HG03060 (cell line): ENCODE data around the gene PDCD6IP.
"Not testable (repeated sequence)": the region's sequence is repeated elsewhere in the genome, so short reads cannot be mapped to it uniquely, and the experiment has no call there.

Experiments used
- ATAC-seq: cut with Tn5 transposase; IDR thresholded peaks from one replicate; pipeline ENCODE4 v1.9.1; 2021; ENCODE audit warnings: low read depth, moderate number of reproducible peaks; ENCODE audit not compliant: unreplicated experiment

The PDCD6IP gene

DNA sequence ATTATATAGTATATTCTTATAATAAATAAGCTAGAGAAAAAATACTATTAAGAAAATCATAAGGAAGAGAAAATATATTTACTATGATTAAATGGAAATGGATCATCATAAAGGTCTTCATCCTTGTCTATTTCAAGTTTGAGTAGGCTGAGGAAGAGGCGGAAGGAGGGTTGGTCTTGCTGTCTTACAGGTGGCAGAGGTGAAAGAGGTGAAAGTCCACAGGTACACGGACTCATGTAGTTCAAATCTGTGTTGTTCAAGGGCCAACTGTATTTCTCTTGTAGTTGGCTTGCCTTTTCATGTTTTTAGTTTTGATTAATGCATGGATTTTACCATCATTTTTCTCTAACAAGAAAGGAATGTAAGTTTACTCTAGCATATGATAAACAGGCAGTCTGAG, 41.7 kb downstream of the PDCD6IP start:
- no peak for ATAC-seq

- ATAC-seq: no peak
Measured at GRCh38 chr3:33848624-33849347, 50.4 kb downstream of the PDCD6IP start.

- not testable (repeated sequence) for ATAC-seq
Measured at GRCh38 chr3:33850599-33850998, 52.2 kb downstream of the PDCD6IP start.

GRCh38 chr3:33855407-33855806, 57.0 kb downstream of the PDCD6IP start:
- ATAC-seq: not testable (repeated sequence)

- no peak for ATAC-seq
Measured at GRCh38 chr3:33855884-33856546, 57.6 kb downstream of the PDCD6IP start.

DNA sequence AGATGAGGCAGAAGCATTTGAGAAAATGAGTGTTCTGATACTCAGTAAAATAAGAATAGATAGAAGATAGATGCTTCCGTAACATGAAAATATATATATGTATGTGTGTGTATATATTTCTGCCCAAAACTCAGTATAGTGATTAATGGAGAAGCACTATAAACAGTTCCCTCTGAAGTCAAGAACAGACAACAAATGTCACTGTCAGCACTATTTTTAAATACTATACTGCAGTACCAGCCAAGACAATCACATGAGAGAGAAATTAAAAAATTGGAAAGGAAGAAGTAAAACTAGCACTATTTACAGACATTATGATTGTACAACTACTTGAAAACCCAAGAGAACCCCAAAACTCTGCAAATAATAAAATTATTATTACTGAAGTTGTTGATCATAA, 59.3 kb downstream of the PDCD6IP start:
- not testable (repeated sequence) for ATAC-seq

DNA sequence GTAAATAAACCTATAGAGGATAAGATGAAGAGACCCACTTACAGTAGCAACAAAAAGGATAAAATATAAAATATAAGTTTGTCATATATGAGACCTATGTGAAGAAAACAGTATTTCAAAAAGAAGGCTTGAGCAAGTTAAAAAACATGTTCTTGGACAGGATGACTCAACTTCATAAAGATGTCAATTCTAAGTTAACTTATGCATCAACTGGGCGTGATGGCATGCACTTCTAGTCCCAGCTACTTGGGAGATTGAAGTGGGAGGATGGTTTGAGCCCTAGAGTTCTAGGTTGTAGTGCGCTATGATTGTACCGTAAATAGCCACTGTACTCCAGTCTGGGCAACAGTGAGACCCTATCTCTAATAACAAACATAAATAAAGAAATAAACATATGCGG, 59.7 kb downstream of the PDCD6IP start:
- ATAC-seq: no peak

DNA sequence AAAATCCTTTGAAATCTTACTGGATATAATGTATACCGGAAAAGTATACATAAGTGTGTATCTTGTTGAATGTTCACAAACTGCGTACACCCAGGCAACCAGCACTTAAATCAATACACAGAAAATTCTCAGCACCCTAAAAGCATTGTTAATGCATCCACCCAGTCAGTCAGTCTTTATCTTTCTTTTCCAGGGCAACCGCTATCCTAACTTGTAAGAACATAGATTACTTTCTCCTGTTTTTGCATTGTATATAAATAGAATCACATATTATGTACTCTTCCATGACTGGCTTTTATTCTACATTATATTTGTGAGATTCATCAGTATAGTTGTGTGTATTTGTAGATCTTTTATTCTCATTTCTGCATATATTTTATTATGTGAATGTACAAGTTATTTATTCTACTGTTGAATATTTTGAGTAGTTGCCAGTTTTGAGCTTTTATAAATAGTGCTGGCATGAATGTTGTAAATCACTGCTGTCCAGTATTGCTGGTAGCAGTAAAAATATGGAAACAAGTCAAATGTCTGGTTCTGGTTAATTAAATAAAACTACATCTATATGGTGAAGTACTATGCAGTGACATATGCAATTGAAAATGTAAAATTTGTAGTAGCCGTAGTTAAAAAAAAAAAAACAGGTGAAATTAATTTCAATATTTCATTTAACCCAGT, 62.1 kb downstream of the PDCD6IP start:
- ATAC-seq: no peak

- no peak for ATAC-seq
Measured at GRCh38 chr3:33865133-33865532, 66.7 kb downstream of the PDCD6IP start.

DNA sequence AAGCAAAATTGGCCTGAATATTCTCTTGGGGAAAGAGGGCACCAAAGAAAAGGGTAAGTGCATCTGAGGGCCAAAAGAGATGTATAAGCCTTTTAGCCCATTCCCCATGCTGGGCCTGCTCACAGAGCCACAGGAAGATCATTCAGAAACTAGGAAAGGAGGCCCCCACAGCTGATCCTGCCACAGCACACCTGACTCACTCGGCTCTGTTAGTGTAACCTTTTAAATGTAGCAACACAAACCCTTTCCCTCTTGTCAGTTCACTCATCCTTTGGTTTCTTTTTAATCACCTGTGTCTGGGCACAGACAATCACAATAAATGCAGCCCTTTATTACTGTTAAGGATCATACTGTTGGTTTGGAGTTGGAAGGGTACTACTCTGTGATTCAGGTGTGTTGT, 69.9 kb downstream of the PDCD6IP start:
- no peak for ATAC-seq

- ATAC-seq: no peak
Measured at GRCh38 chr3:33869977-33870376, 71.5 kb downstream of the PDCD6IP start.

GRCh38 chr3:33874815-33875214, 76.4 kb downstream of the PDCD6IP start:
- ATAC-seq: no peak

GRCh38 chr3:33875680-33876079, 77.2 kb downstream of the PDCD6IP start:
- no peak for ATAC-seq

DNA sequence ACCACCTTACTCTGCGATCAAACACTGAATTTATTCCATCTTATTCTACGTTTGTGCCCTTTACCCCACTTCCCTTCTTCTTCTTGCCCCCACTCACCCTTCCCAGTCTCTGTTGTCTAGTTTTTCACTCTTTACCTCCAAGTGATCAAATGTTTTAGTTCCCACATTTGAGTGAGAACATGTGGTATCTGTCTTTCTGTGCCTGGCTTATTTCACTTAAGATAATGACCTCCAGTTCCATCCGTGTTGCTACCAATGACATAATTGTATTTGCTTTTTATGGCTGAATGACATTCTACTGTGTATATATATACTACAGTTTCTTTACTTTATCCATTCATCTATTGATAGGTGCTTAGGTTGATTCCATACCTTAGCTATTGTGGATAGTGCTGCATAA, 78.8 kb downstream of the PDCD6IP start:
- no peak for ATAC-seq

DNA sequence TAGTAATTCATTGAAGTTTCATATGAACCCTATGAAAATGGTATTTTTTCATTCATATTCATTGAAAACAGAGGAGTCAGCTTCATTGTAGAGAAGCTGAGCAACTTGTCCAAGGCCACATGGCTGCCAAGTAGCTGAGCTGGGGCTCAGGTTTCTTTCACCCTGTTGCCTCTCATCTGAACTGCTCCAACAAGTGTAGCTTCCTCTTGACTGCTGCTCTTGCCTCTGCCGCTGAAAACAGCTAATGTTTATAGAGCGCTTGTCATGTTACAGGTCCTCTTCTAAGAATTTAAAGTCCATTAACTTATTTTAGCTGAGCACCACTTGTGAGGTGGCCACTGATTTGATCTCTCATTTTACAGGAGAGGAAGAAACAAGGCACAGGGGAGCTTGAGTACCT, 81.1 kb downstream of the PDCD6IP start:
- ATAC-seq: no peak

DNA sequence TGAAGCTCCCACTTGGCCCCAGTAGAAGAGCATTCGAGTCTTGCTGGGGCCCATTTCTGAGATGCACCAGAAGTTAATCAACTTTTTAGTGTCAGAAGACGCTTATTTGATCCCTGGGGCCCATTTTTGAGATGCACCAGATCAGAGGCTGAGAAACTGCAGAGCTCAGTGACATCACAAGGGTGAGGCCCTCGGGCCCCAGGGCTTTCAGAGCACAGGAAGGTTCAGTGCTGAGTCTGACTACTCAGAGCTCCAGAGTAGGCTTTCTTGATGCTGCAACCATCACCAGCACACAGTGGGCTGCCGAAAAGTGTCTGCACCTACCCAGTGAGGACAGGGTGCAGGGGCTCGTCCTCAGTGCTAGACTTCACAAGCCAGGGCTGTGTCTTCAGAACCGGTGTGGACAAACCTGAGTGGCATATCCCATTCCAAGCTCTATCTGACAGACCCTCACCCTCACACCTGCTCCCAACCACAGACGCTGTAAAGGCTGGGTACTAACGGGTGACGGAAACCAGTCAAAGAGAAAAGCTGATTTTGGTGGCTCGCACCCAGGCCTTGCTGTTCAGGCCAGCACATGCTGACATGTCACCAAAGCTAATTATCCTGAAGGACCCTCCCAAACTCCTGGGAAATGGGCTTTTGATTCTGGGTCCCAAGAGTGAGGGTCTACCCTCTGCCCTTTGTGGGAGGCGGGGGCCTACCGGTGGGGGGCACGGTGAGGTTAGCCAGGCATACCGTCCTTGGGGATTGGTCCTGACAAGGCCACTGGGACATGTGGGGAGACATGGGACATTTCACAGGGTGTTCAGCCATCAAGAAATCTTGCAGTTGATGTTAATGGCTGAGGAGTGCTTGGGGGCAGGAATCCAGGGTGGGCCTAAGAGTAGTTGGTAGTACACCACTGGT, 83.0 kb downstream of the PDCD6IP start:
- ATAC-seq: no peak

GRCh38 chr3:33882296-33882695, 83.9 kb downstream of the PDCD6IP start:
- no peak for ATAC-seq

GRCh38 chr3:33883538-33883950, 85.1 kb downstream of the PDCD6IP start:
- peak; percentile 38 for ATAC-seq

DNA sequence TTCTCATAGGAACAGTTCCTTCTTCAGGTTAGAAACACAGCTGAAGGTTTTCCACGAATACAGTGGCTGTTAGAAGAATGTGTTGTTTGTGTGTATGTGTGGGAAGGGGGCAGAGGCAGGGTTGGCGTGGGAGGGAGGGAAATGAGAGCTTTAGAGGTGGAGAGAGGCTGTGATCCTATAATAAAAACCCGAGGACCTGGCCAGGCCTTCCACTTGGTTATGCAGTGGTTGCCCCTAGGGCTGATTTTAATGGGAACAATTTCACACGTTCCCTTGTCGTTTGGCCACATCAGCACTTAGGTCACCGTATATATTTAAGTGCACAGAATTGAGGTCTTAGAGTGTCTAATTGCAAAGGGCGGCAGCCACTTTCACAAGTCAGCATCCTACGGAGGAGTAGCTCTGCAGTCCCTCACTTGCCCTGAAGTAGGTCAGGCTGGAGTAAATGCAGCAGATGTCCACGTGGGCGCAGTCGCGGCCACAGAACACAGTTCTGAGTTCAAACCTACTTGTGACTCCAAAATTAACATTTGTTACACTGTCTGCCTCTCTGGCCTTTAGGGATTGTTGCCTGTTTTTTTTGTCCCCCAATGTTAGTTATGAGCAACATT, 85.6 kb downstream of the PDCD6IP start:
- peak; percentile 47 for ATAC-seq

- no peak for ATAC-seq
Measured at GRCh38 chr3:33884701-33885100, 86.3 kb downstream of the PDCD6IP start.
